HEK293 (cell line): ENCODE measurements around the gene LCNL1.

Source experiments
- CTCF ChIA-PET: fragments of 350-600 bp; formaldehyde crosslinking; extraction: SDS; loops from one replicate; lab custom pipeline; 2021; ENCODE audit warnings: antibody characterized with exemption; lab: Yijun Ruan, JAX
- POLR2A ChIA-PET: fragments of 300-600 bp; formaldehyde crosslinking; extraction: SDS; loops from one replicate; lab custom pipeline; 2020; ENCODE audit warnings: antibody characterized with exemption, inconsistent platforms; lab: Yijun Ruan, JAX
- H3K27ac ChIP-seq: fragments of 200-500 bp; sonication (Bioruptor generic); 2 replicates; pipeline ENCODE4 v1.5.1; 2014; ENCODE audit warnings: low read depth, low read length, control low read depth, inconsistent platforms; ENCODE audit errors: extremely low read depth
- H3K36me3 ChIP-seq, 2 experiments: fragments of 200-500 bp in 1 of 2; sonication (Bioruptor generic) in 1 of 2; 1 replicate in 1 of 2; 2 replicates in 1 of 2; pipeline ENCODE4 v1.5.1; 2014 to 2017; ENCODE audit warnings: inconsistent platforms in 2 of 2, low read length in 2 of 2; ENCODE audit not compliant: control insufficient read depth in 2 of 2, insufficient read depth in 1 of 2
- H3K4me1 ChIP-seq: fragments of 200-500 bp; sonication (Bioruptor generic); 2 replicates; pipeline ENCODE4 v1.5.1; 2014; ENCODE audit warnings: mild to moderate bottlenecking, low read length, inconsistent platforms; ENCODE audit not compliant: control insufficient read depth, insufficient read depth
- H3K4me3 ChIP-seq: 2 replicates; pipeline ENCODE4 v1.5.1; 2011; ENCODE audit warnings: low read depth, mild to moderate bottlenecking, control low read depth, low read length, moderate library complexity
- H3K9me3 ChIP-seq: fragments of 200-500 bp; sonication (Bioruptor generic); 2 replicates; pipeline ENCODE4 v1.5.1; 2014; ENCODE audit warnings: low read depth, low read length, inconsistent platforms; ENCODE audit not compliant: control insufficient read depth, insufficient read depth
- GLIS1 ChIP-seq: fragments of 450-650 bp; formaldehyde crosslinking; IDR thresholded peaks from 2 replicates; pipeline ENCODE4 v1.5.1; 2016; ENCODE audit warnings: missing biosample characterization, missing genetic modification characterization
- GLIS2 ChIP-seq: fragments of 450-650 bp; formaldehyde crosslinking; IDR thresholded peaks from 2 replicates; pipeline ENCODE4 v1.5.1; 2016; ENCODE audit warnings: missing biosample characterization, missing genetic modification characterization
- KLF9 ChIP-seq: fragments of 450-650 bp; formaldehyde crosslinking; IDR thresholded peaks from 2 replicates; pipeline ENCODE4 v1.5.1; 2016; ENCODE audit warnings: missing biosample characterization, missing genetic modification characterization, low read depth
- SALL2 ChIP-seq: fragments of 450-650 bp; formaldehyde crosslinking; IDR thresholded peaks from 2 replicates; pipeline ENCODE4 v1.5.0; 2017; ENCODE audit warnings: missing biosample characterization, mild to moderate bottlenecking, missing genetic modification characterization, borderline replicate concordance
- ZBTB21 ChIP-seq: fragments of 450-650 bp; formaldehyde crosslinking; IDR thresholded peaks from 2 replicates; pipeline ENCODE4 v1.5.1; 2017; ENCODE audit warnings: missing biosample characterization, missing genetic modification characterization
- ZBTB48 ChIP-seq: fragments of 450-650 bp; formaldehyde crosslinking; IDR thresholded peaks from 2 replicates; pipeline ENCODE4 v1.5.1; 2016; ENCODE audit warnings: missing biosample characterization, missing genetic modification characterization
- ZBTB7A ChIP-seq: fragments of 450-650 bp; formaldehyde crosslinking; IDR thresholded peaks from 2 replicates; pipeline ENCODE4 v1.5.1; 2016; ENCODE audit warnings: low read depth, missing biosample characterization, missing genetic modification characterization
- ZFP3 ChIP-seq: fragments of 450-650 bp; formaldehyde crosslinking; IDR thresholded peaks from 2 replicates; pipeline ENCODE4 v1.5.1; 2016; ENCODE audit warnings: low read depth, missing biosample characterization, missing genetic modification characterization
- ZFP69B ChIP-seq: fragments of 450-650 bp; formaldehyde crosslinking; IDR thresholded peaks from 2 replicates; pipeline ENCODE4 v1.5.1; 2016; ENCODE audit warnings: missing biosample characterization, missing genetic modification characterization
- ZNF10 ChIP-seq: fragments of 450-650 bp; formaldehyde crosslinking; IDR thresholded peaks from 2 replicates; pipeline ENCODE4 v1.5.1; 2017; ENCODE audit warnings: missing biosample characterization, missing genetic modification characterization
- ZNF133 ChIP-seq: fragments of 450-650 bp; formaldehyde crosslinking; IDR thresholded peaks from 2 replicates; pipeline ENCODE4 v1.5.1; 2016; ENCODE audit warnings: missing biosample characterization, missing genetic modification characterization
- ZNF146 ChIP-seq: fragments of 450-650 bp; formaldehyde crosslinking; IDR thresholded peaks from 2 replicates; pipeline ENCODE4 v1.5.1; 2016; ENCODE audit warnings: missing biosample characterization, missing genetic modification characterization
- ZNF266 ChIP-seq: fragments of 450-650 bp; formaldehyde crosslinking; IDR thresholded peaks from 2 replicates; pipeline ENCODE4 v1.5.1; 2016; ENCODE audit warnings: missing biosample characterization, missing genetic modification characterization, low read depth
- ZNF292 ChIP-seq: fragments of 450-650 bp; formaldehyde crosslinking; IDR thresholded peaks from 2 replicates; pipeline ENCODE4 v1.5.1; 2016; ENCODE audit warnings: low read depth, missing biosample characterization, missing genetic modification characterization, borderline replicate concordance
- ZNF302 ChIP-seq: fragments of 450-650 bp; formaldehyde crosslinking; IDR thresholded peaks from 2 replicates; pipeline ENCODE4 v1.5.1; 2016; ENCODE audit warnings: missing biosample characterization, missing genetic modification characterization, low read depth
- ZNF521 ChIP-seq: fragments of 450-650 bp; formaldehyde crosslinking; IDR thresholded peaks from 2 replicates; pipeline ENCODE4 v1.5.1; 2017; ENCODE audit warnings: missing biosample characterization, mild to moderate bottlenecking, missing genetic modification characterization
- ZNF571 ChIP-seq: fragments of 450-650 bp; formaldehyde crosslinking; IDR thresholded peaks from 2 replicates; pipeline ENCODE4 v1.5.0; 2017; ENCODE audit warnings: missing biosample characterization, missing genetic modification characterization
- ZNF623 ChIP-seq: fragments of 450-650 bp; formaldehyde crosslinking; IDR thresholded peaks from 2 replicates; pipeline ENCODE4 v1.5.1; 2016; ENCODE audit warnings: missing biosample characterization, missing genetic modification characterization
- ZNF626 ChIP-seq: fragments of 450-650 bp; sonication (Bioruptor Pico); formaldehyde crosslinking; IDR thresholded peaks from 2 replicates; pipeline ENCODE4 v1.5.1; 2018; ENCODE audit warnings: missing biosample characterization, missing genetic modification characterization, inconsistent platforms
- ZNF629 ChIP-seq: fragments of 450-650 bp; formaldehyde crosslinking; IDR thresholded peaks from 2 replicates; pipeline ENCODE4 v1.5.1; 2017; ENCODE audit warnings: missing biosample characterization, missing genetic modification characterization
- ZNF701 ChIP-seq: fragments of 450-650 bp; formaldehyde crosslinking; IDR thresholded peaks from 2 replicates; pipeline ENCODE4 v1.5.1; 2016; ENCODE audit warnings: missing biosample characterization, missing genetic modification characterization
- ZNF792 ChIP-seq: fragments of 450-650 bp; formaldehyde crosslinking; IDR thresholded peaks from 2 replicates; pipeline ENCODE4 v1.5.1; 2016; ENCODE audit warnings: missing biosample characterization, missing genetic modification characterization
- ZNF837 ChIP-seq: fragments of 450-650 bp; formaldehyde crosslinking; IDR thresholded peaks from 2 replicates; pipeline ENCODE4 v1.5.1; 2016; ENCODE audit warnings: missing biosample characterization, missing genetic modification characterization
- TF ChIP-seq, protein P1 (sequence below): fragments of 450-650 bp; formaldehyde crosslinking; IDR thresholded peaks from 2 replicates; pipeline ENCODE4 v1.5.1; 2017; ENCODE audit warnings: missing biosample characterization, missing genetic modification characterization
- TF ChIP-seq, protein P2 (sequence below): fragments of 450-650 bp; formaldehyde crosslinking; IDR thresholded peaks from 2 replicates; pipeline ENCODE4 v1.5.1; 2016; ENCODE audit warnings: missing biosample characterization, missing genetic modification characterization
- TF ChIP-seq, protein P3 (sequence below): fragments of 450-650 bp; formaldehyde crosslinking; IDR thresholded peaks from 2 replicates; pipeline ENCODE4 v1.5.1; 2017; ENCODE audit warnings: missing biosample characterization, mild to moderate bottlenecking, missing genetic modification characterization, moderate library complexity

Gene LCNL1

GRCh38 chr9:136945333-136946227 is 37.2 kb upstream of the LCNL1 start:
- ChIA-PET POLR2A (interaction anchor here (1.6 kb wide), 1 partner anchor 89 kb away, joined by 3 read pairs; no protein-coding TSS in a partner anchor), CTCF (interaction anchor here (0.6 to 5.7 kb wide), 13 partner anchors 9 to 281 kb away, joined by 3 to 119 read pairs (median 4); partner anchors contain the start of genes PAXX, RNF224 and TRAF2)
- Histone ChIP-seq H3K36me3 (peaks cover 0 to 28% of the 10 kb centered on the region in 2 experiments; a peak in 1 of 3 replicates), H3K4me3 (no peak overlapping the region), H3K27ac (no peak overlapping the region), H3K9me3 (no peaks in the 10 kb centered on the region), H3K4me1 (no peaks in the 10 kb centered on the region; the same call in 1 of the 2 replicates)
- TF ChIP-seq, protein P1, sequence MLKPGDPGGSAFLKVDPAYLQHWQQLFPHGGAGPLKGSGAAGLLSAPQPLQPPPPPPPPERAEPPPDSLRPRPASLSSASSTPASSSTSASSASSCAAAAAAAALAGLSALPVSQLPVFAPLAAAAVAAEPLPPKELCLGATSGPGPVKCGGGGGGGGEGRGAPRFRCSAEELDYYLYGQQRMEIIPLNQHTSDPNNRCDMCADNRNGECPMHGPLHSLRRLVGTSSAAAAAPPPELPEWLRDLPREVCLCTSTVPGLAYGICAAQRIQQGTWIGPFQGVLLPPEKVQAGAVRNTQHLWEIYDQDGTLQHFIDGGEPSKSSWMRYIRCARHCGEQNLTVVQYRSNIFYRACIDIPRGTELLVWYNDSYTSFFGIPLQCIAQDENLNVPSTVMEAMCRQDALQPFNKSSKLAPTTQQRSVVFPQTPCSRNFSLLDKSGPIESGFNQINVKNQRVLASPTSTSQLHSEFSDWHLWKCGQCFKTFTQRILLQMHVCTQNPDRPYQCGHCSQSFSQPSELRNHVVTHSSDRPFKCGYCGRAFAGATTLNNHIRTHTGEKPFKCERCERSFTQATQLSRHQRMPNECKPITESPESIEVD (tag by site-specific recombination) = no peak
- TF ChIP-seq ZNF626 (tag by site-specific recombination) (no peak), GLIS1 (tag by site-specific recombination) (peak; percentile 68), ZNF146 (no peak), ZFP69B (tag by site-specific recombination) (no peak), ZNF302 (tag by site-specific recombination) (no peak), GLIS2 (tag by site-specific recombination) (peak; percentile 66), ZNF10 (tag by site-specific recombination) (peak; percentile 64; the same call in 1 of the 2 replicates), ZFP3 (tag by site-specific recombination) (no peak), ZNF521 (tag by site-specific recombination) (no peak), ZBTB21 (no peak)
- TF ChIP-seq, protein P2, sequence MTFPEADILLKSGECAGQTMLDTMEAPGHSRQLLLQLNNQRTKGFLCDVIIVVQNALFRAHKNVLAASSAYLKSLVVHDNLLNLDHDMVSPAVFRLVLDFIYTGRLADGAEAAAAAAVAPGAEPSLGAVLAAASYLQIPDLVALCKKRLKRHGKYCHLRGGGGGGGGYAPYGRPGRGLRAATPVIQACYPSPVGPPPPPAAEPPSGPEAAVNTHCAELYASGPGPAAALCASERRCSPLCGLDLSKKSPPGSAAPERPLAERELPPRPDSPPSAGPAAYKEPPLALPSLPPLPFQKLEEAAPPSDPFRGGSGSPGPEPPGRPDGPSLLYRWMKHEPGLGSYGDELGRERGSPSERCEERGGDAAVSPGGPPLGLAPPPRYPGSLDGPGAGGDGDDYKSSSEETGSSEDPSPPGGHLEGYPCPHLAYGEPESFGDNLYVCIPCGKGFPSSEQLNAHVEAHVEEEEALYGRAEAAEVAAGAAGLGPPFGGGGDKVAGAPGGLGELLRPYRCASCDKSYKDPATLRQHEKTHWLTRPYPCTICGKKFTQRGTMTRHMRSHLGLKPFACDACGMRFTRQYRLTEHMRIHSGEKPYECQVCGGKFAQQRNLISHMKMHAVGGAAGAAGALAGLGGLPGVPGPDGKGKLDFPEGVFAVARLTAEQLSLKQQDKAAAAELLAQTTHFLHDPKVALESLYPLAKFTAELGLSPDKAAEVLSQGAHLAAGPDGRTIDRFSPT = 0 out of 2 replicates have a peak, but pooled peaks have one; percentile 3
- TF ChIP-seq, protein P3, sequence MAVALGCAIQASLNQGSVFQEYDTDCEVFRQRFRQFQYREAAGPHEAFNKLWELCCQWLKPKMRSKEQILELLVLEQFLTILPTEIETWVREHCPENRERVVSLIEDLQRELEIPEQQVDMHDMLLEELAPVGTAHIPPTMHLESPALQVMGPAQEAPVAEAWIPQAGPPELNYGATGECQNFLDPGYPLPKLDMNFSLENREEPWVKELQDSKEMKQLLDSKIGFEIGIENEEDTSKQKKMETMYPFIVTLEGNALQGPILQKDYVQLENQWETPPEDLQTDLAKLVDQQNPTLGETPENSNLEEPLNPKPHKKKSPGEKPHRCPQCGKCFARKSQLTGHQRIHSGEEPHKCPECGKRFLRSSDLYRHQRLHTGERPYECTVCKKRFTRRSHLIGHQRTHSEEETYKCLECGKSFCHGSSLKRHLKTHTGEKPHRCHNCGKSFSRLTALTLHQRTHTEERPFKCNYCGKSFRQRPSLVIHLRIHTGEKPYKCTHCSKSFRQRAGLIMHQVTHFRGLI (tag by site-specific recombination) = no peak

DNA sequence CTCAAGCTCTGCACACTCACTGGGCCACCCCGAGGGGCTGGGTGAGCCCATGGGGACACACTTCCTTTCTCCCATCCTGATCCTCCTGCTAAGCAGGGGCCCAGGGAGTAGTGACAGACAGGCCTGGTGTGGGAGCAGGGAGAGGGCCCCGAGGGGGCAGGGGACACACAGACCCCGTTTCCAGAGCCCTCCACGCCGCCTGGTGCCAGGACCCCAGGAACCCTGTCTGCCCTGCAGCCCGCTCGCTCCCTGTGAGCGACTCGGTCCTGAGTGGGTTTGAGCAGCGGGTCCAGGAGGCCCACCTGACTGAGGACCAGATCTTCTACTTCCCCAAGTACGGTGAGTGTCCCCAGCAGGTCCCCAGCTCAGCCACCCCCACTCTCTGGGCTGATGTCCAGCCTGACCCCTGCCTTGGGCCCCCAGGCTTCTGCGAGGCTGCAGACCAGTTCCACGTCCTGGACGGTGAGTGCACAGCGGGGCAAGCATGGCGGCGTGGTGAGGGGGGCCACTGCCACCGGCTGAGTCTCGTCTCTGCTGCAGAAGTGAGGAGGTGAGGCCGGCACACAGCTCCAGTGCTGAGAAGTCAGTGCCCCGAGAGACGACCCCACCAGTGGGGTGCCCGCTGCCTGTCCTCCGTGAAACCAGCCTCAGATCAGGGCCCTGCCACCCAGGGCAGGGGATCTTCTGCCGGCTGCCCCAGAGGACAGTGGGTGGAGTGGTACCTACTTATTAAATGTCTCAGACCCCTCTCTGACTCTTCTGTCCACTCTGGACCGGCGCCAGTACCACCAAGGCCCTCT is 36.4 kb upstream of the LCNL1 start:
- no peaks in the 10 kb centered on the region for H3K9me3 ChIP-seq
- H3K36me3 ChIP-seq = peaks cover 0 to 20% of the 10 kb centered on the region in 2 experiments; a peak in 1 of 3 replicates
- POLR2A ChIA-PET = interaction anchor here (0.6 to 4.9 kb wide), 4 partner anchors 30 to 88 kb away, joined by 3 to 24 read pairs (median 6); partner anchors contain the start of genes PAXX and PTGDS
- H3K27ac ChIP-seq = no peak overlapping the region
- CTCF ChIA-PET = interaction anchor here (1.0 to 5.7 kb wide), 11 partner anchors 16 to 281 kb away, joined by 3 to 119 read pairs (median 6); partner anchors contain the start of genes PAXX and RNF224
- no peaks in the 10 kb centered on the region; the same call in 1 of the 2 replicates for H3K4me1 ChIP-seq
- no peak overlapping the region for H3K4me3 ChIP-seq
- no peak for TF ChIP-seq KLF9 (tag by site-specific recombination)
- TF ChIP-seq ZNF792 (tag by site-specific recombination) = no peak
- TF ChIP-seq ZNF629 (tag by site-specific recombination) = no peak
- no peak for TF ChIP-seq SALL2
- no peak for TF ChIP-seq ZNF623 (tag by site-specific recombination)
- no peak for TF ChIP-seq ZBTB7A (tag by site-specific recombination)
- no peak for TF ChIP-seq ZNF266 (tag by site-specific recombination)
- TF ChIP-seq ZBTB48 (tag by site-specific recombination) = no peak
- no peak for TF ChIP-seq ZNF133 (tag by site-specific recombination)
- no peak for TF ChIP-seq ZNF292 (tag by site-specific recombination)
- no peak for TF ChIP-seq ZNF146
- TF ChIP-seq ZNF571 (tag by site-specific recombination) = no peak
- TF ChIP-seq, protein P3 (tag by site-specific recombination) = no peak
- no peak for TF ChIP-seq ZNF701 (tag by site-specific recombination)
- no peak for TF ChIP-seq ZNF837 (tag by site-specific recombination)
